Immature natural killer cell (primary cell): ENCODE data around the gene AASDH. TPM values are rescaled to one million over a fixed set of nuclear protein-coding genes. Genes with fewer than 3 reads are reported as not detected.
A peak's percentile ranks its signal among the peaks of the same experiment; 100 is the strongest.

Source experiments
- DNase-seq, 3 donors: peaks; one replicate each; pipeline ENCODE4 v3.0.0; 2022; ENCODE audit warnings: mixed read lengths in 1 of 3
- H3K27ac Mint-ChIP-seq, 6 donors: one replicate each; pipeline ENCODE4 v1.8.0; 2020; ENCODE audit warnings: mixed read lengths in 6 of 6, mild to moderate bottlenecking in 5 of 6, inconsistent platforms in 4 of 6, moderate library complexity in 3 of 6
- H3K27me3 Mint-ChIP-seq, 3 donors: one replicate each; pipeline ENCODE4 v1.8.0; 2020 to 2021; ENCODE audit warnings: low read depth in 3 of 3, mild to moderate bottlenecking in 3 of 3, mixed read lengths in 3 of 3, moderate library complexity in 3 of 3, inconsistent platforms in 1 of 3
- H3K36me3 Mint-ChIP-seq, 3 donors: one replicate each; pipeline ENCODE4 v1.8.0; 2020; ENCODE audit warnings: mixed read lengths in 3 of 3, inconsistent platforms in 2 of 3, mild to moderate bottlenecking in 2 of 3
- H3K4me1 Mint-ChIP-seq, 2 donors: one replicate each; pipeline ENCODE4 v1.8.0; 2020; ENCODE audit warnings: inconsistent platforms in 2 of 2, mild to moderate bottlenecking in 2 of 2, mixed read lengths in 2 of 2, moderate library complexity in 1 of 2
- H3K4me3 Mint-ChIP-seq, 5 donors: one replicate each; pipeline ENCODE4 v1.8.0; 2020; ENCODE audit warnings: mild to moderate bottlenecking in 5 of 5, mixed read lengths in 5 of 5, inconsistent platforms in 3 of 5, moderate library complexity in 3 of 5
- H3K9me3 Mint-ChIP-seq, 6 donors: one replicate each; pipeline ENCODE4 v1.8.0; 2020; ENCODE audit warnings: mild to moderate bottlenecking in 6 of 6, mixed read lengths in 6 of 6, inconsistent platforms in 4 of 6, moderate library complexity in 3 of 6
- polyA plus RNA-seq, 3 donors: library from polyadenylated mRNA; unstranded; fragments of 300-500 nt; fragmentation: Illumina TruSeq; gene quantifications; one replicate each; pipeline ENCODE4 v1.2.3, GENCODE V29; 2021

Gene AASDH
- polyA plus RNA-seq, 3 donors from 2014 or later, result 11.3 to 13.7 (median 11.4) TPM

GRCh38 chr4:56301997-56302496 lies 85.2 kb downstream of the AASDH start:
- Mint-ChIP-seq H3K4me1 (peaks cover 3 to 9% of the 10 kb centered on the region in 2 donors), H3K36me3 (no peaks in the 10 kb centered on the region), H3K4me3 (no peak overlapping the region), H3K27me3 (peaks cover 0 to 4% (median 3%) of the 10 kb centered on the region in 3 donors), H3K27ac (no peak overlapping the region), H3K9me3 (no peaks in the 10 kb centered on the region)
- no peak for DNase-seq

GRCh38 chr4:56301181-56301996 lies 85.9 kb downstream of the AASDH start:
- Mint-ChIP-seq H3K36me3 (no peaks in the 10 kb centered on the region), H3K9me3 (no peaks in the 10 kb centered on the region), H3K27me3 (peaks cover 0 to 4% (median 3%) of the 10 kb centered on the region in 3 donors), H3K4me3 (no peak overlapping the region), H3K27ac (peak overlapping the region in 1 of 6 donors; percentile 1), H3K4me1 (peaks cover 3 to 9% of the 10 kb centered on the region in 2 donors)
- DNase-seq, result peak; percentile 37 to 55 (median 38)

GRCh38 chr4:56298236-56298635 lies 89.1 kb downstream of the AASDH start:
- H3K4me1 Mint-ChIP-seq, result peaks cover 3 to 9% of the 10 kb centered on the region in 2 donors
- H3K36me3 Mint-ChIP-seq, result no peaks in the 10 kb centered on the region
- no peaks in the 10 kb centered on the region for H3K9me3 Mint-ChIP-seq
- no peak overlapping the region for H3K27ac Mint-ChIP-seq
- DNase-seq, result no peak
- H3K27me3 Mint-ChIP-seq, result peaks cover 0 to 4% (median 3%) of the 10 kb centered on the region in 3 donors
- no peak overlapping the region for H3K4me3 Mint-ChIP-seq

- H3K27me3 Mint-ChIP-seq, result peaks cover 0 to 4% (median 2%) of the 10 kb centered on the region in 3 donors
- H3K4me1 Mint-ChIP-seq, result peaks cover 3 to 9% of the 10 kb centered on the region in 2 donors
- no peak overlapping the region for H3K4me3 Mint-ChIP-seq
- no peak overlapping the region for H3K27ac Mint-ChIP-seq
- no peaks in the 10 kb centered on the region for H3K9me3 Mint-ChIP-seq
- no peak for DNase-seq
- no peaks in the 10 kb centered on the region for H3K36me3 Mint-ChIP-seq
These were observed 89.5 kb downstream of the AASDH start for GRCh38 chr4:56297776-56298175.

GRCh38 chr4:56296526-56296925 lies 90.8 kb downstream of the AASDH start:
- Mint-ChIP-seq H3K36me3 (no peaks in the 10 kb centered on the region), H3K27me3 (peaks cover 0 to 2% (median 1%) of the 10 kb centered on the region in 3 donors), H3K9me3 (no peaks in the 10 kb centered on the region), H3K4me1 (peaks cover 3 to 6% of the 10 kb centered on the region in 2 donors), H3K27ac (no peak overlapping the region), H3K4me3 (no peak overlapping the region)
- DNase-seq, result no peak

GRCh38 chr4:56293121-56293520 lies 94.2 kb downstream of the AASDH start:
- peaks cover 7 to 9% of the 10 kb centered on the region in 2 donors for H3K4me1 Mint-ChIP-seq
- H3K27ac Mint-ChIP-seq, result no peak overlapping the region
- H3K36me3 Mint-ChIP-seq, result no peaks in the 10 kb centered on the region
- no peak for DNase-seq
- no peaks in the 10 kb centered on the region for H3K9me3 Mint-ChIP-seq
- H3K4me3 Mint-ChIP-seq, result no peak overlapping the region
- peaks cover 1 to 2% (median 2%) of the 10 kb centered on the region in 3 donors for H3K27me3 Mint-ChIP-seq

GRCh38 chr4:56289934-56290333 lies 97.4 kb downstream of the AASDH start:
- Mint-ChIP-seq H3K27me3 (peaks cover 0 to 3% (median 2%) of the 10 kb centered on the region in 3 donors), H3K4me3 (peak overlapping the region in 3 of 5 donors; percentile 3 to 10 (median 6)), H3K36me3 (no peaks in the 10 kb centered on the region), H3K9me3 (no peaks in the 10 kb centered on the region), H3K4me1 (peaks cover 7 to 9% of the 10 kb centered on the region in 2 donors), H3K27ac (no peak overlapping the region)
- no peak for DNase-seq

GRCh38 chr4:56288663-56289062 lies 98.6 kb downstream of the AASDH start:
- Mint-ChIP-seq H3K9me3 (no peaks in the 10 kb centered on the region), H3K4me3 (no peak overlapping the region), H3K27ac (no peak overlapping the region), H3K36me3 (no peaks in the 10 kb centered on the region), H3K4me1 (peaks cover 7 to 9% of the 10 kb centered on the region in 2 donors), H3K27me3 (peaks cover 0 to 3% (median 2%) of the 10 kb centered on the region in 3 donors)
- no peak for DNase-seq

Other genes starting within 250 kb of the AASDH start
- gene PPAT, start 48.1 kb upstream of the AASDH start, polyA plus RNA-seq, result 1 to 10 TPM; 1.9 to 8.4 (median 6.8) TPM
- gene PAICS, start 48.8 kb upstream of the AASDH start, polyA plus RNA-seq, result 10 to 100 TPM; 10.7 to 19.8 (median 13.7) TPM
- gene SRP72, start 80.1 kb upstream of the AASDH start, polyA plus RNA-seq, result 100 to 1,000 TPM; 134 to 163 (median 160) TPM
- under 1 TPM in 1 of 3 donors, not detected in 2; 0.28 TPM for gene ARL9, start 118.3 kb upstream of the AASDH start, polyA plus RNA-seq